Measurements from ENCODE around the gene ZNF614.
"Not testable (repeated sequence)": the region's sequence is repeated elsewhere in the genome, so short reads cannot be mapped to it uniquely, and the experiment has no call there.

DNA sequence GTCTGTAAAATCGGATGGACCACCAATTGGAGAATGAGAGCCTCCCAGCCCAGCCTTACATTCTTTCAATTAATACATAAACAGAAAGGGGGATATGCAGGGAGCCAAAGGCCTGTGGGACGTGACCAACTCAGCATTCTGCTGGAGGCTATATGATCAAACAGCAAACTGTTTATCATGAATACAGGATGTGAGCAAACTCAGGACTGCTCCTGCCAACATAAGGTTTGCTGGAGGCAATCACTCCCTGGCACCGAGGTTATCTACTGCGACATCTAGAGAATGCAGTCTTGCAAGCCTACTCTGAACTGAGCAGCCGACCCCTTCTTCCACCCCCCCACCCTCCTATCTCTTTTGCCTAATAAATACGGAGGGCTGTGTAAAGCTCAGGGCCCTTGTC lies 47.3 kb downstream of the ZNF614 start:
- not testable (repeated sequence) for TF ChIP-seq EZH2 (optimal IDR thresholded peaks at IDR 0.05; ENCODE audit: low read depth, low read length)
- TF ChIP-seq, protein P1, sequence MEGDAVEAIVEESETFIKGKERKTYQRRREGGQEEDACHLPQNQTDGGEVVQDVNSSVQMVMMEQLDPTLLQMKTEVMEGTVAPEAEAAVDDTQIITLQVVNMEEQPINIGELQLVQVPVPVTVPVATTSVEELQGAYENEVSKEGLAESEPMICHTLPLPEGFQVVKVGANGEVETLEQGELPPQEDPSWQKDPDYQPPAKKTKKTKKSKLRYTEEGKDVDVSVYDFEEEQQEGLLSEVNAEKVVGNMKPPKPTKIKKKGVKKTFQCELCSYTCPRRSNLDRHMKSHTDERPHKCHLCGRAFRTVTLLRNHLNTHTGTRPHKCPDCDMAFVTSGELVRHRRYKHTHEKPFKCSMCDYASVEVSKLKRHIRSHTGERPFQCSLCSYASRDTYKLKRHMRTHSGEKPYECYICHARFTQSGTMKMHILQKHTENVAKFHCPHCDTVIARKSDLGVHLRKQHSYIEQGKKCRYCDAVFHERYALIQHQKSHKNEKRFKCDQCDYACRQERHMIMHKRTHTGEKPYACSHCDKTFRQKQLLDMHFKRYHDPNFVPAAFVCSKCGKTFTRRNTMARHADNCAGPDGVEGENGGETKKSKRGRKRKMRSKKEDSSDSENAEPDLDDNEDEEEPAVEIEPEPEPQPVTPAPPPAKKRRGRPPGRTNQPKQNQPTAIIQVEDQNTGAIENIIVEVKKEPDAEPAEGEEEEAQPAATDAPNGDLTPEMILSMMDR (IDR thresholded peaks at IDR 0.05; ENCODE audit: low read length), result not testable (repeated sequence)

All from MM.1S (cell line).